K562 (cell line): ENCODE measurements around the gene TBX1. TPM values are rescaled to one million over a fixed set of nuclear protein-coding genes. Genes with fewer than 3 reads are reported as not detected.

Experiments used
- PHB ChIP-seq: fragments of 250-450 bp; sonication (Bioruptor Pico); IDR thresholded peaks from 2 replicates; pipeline ENCODE4 v1.5.0; 2021
- polyA plus RNA-seq, 8 experiments: library from polyadenylated mRNA; depleted of rRNA in 4 of 8; stranded (reverse) in 5 of 8; unstranded in 3 of 8; fragments of >200 nt; fragmentation: Nextera tagmentation in 2 of 8; fragmentation: Illumina TruSeq in 1 of 8; extraction: Ambion mirVana in 2 of 8; extraction: Trizol in 1 of 8; gene quantifications; 2 replicates each; pipeline versions ENCODE4 v1.2.1 to v1.2.3, GENCODE V29; 2011 to 2014; ENCODE audit warnings: inconsistent platforms in 1 of 8, missing spikeins in 1 of 8
- total RNA-seq, 7 experiments: library from RNA; depleted of rRNA in 6 of 7; stranded (reverse); fragments of >200 nt in 6 of 7; fragmentation: Illumina TruSeq in 2 of 7; extraction: Trizol in 2 of 7; gene quantifications; 2 replicates each; pipeline versions ENCODE4 v1.2.1 to v1.2.3, GENCODE V29; 2011 to 2021; ENCODE audit warnings: low replicate concordance in 1 of 7
- TF ChIP-seq, protein P1 (sequence below), 2 experiments: fragments of 450-650 bp in 1 of 2; sonication (generic) in 1 of 2; formaldehyde crosslinking in 1 of 2; IDR thresholded peaks; 2 replicates each; pipeline versions ENCODE4 v1.7.1 to v1.9.0; 2016 to 2022; ENCODE audit warnings: inconsistent platforms in 1 of 2, mild to moderate bottlenecking in 1 of 2, missing genetic modification reagents in 1 of 2

Gene TBX1
- total and polyA plus RNA-seq, 9 of the 15 experiments (the other 6 are each of a cell fraction or from before 2014, with no cell fraction given) = 0.07 to 35.0 (median 3.9) TPM

DNA sequence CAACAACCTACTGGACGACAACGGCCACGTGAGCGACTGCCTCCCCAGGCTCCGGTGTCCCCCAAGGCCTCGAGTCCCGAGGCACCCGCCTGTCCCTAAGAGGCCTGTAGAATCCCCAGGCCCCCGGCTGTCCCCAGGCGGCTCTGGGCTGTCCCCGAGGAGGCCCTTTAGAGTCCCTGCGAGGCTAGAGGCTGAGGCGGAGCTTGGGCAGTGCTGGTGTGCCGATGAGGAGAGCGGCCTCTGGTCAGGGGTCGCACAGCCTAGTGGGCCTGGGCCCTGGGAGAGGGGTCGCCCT lies 3.7 kb downstream of the TBX1 start (continued):
- TF ChIP-seq, protein P1, sequence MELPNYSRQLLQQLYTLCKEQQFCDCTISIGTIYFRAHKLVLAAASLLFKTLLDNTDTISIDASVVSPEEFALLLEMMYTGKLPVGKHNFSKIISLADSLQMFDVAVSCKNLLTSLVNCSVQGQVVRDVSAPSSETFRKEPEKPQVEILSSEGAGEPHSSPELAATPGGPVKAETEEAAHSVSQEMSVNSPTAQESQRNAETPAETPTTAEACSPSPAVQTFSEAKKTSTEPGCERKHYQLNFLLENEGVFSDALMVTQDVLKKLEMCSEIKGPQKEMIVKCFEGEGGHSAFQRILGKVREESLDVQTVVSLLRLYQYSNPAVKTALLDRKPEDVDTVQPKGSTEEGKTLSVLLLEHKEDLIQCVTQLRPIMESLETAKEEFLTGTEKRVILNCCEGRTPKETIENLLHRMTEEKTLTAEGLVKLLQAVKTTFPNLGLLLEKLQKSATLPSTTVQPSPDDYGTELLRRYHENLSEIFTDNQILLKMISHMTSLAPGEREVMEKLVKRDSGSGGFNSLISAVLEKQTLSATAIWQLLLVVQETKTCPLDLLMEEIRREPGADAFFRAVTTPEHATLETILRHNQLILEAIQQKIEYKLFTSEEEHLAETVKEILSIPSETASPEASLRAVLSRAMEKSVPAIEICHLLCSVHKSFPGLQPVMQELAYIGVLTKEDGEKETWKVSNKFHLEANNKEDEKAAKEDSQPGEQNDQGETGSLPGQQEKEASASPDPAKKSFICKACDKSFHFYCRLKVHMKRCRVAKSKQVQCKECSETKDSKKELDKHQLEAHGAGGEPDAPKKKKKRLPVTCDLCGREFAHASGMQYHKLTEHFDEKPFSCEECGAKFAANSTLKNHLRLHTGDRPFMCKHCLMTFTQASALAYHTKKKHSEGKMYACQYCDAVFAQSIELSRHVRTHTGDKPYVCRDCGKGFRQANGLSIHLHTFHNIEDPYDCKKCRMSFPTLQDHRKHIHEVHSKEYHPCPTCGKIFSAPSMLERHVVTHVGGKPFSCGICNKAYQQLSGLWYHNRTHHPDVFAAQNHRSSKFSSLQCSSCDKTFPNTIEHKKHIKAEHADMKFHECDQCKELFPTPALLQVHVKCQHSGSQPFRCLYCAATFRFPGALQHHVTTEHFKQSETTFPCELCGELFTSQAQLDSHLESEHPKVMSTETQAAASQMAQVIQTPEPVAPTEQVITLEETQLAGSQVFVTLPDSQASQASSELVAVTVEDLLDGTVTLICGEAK (IDR thresholded peaks at IDR 0.05) = no peak
- TF ChIP-seq, protein P1 (CRISPR knock-in tag; IDR thresholded peaks at IDR 0.05) = no peak
- TF ChIP-seq PHB (CRISPR knock-in tag) = 0 out of 2 replicates have a peak, but pooled peaks have one; percentile 22
